HAP-1 (cell line): ENCODE data around the gene TARBP2.

Experiments
- DNase-seq, 2 experiments: peaks; one replicate each; pipeline ENCODE4 v3.0.0-alpha.2; 2016 to 2020; ENCODE audit warnings: low spot score in 2 of 2
- H3K27me3 ChIP-seq: fragments of 250-450 bp; sonication (Bioruptor Pico); 2 replicates; pipeline ENCODE4 v1.5.1; 2020; ENCODE audit warnings: low read depth, mild to moderate bottlenecking, moderate library complexity
- H3K36me3 ChIP-seq: fragments of 250-450 bp; sonication (Bioruptor Pico); replicated peaks from 2 replicates; pipeline ENCODE4 v1.5.1; 2020; ENCODE audit warnings: mild to moderate bottlenecking
- H3K4me1 ChIP-seq: fragments of 250-450 bp; sonication (Bioruptor Pico); 2 replicates; pipeline ENCODE4 v1.5.1; 2020; ENCODE audit warnings: mild to moderate bottlenecking
- H3K4me3 ChIP-seq: fragments of 250-450 bp; sonication (Bioruptor Pico); 2 replicates; pipeline ENCODE4 v1.5.1; 2020; ENCODE audit warnings: mild to moderate bottlenecking, moderate library complexity
- H3K9me3 ChIP-seq: fragments of 250-450 bp; sonication (Bioruptor Pico); 2 replicates; pipeline ENCODE4 v1.5.1; 2020; ENCODE audit warnings: mild to moderate bottlenecking, moderate library complexity
- in situ Hi-C: fragments of 300-500 bp; cut with MboI; formaldehyde crosslinking; loops from 3 replicates; pipeline ENCODE4 v1.14.3; 2020; ENCODE audit warnings: low sequenced_read_pairs, inconsistent platforms, mixed read lengths

The TARBP2 gene

DNA sequence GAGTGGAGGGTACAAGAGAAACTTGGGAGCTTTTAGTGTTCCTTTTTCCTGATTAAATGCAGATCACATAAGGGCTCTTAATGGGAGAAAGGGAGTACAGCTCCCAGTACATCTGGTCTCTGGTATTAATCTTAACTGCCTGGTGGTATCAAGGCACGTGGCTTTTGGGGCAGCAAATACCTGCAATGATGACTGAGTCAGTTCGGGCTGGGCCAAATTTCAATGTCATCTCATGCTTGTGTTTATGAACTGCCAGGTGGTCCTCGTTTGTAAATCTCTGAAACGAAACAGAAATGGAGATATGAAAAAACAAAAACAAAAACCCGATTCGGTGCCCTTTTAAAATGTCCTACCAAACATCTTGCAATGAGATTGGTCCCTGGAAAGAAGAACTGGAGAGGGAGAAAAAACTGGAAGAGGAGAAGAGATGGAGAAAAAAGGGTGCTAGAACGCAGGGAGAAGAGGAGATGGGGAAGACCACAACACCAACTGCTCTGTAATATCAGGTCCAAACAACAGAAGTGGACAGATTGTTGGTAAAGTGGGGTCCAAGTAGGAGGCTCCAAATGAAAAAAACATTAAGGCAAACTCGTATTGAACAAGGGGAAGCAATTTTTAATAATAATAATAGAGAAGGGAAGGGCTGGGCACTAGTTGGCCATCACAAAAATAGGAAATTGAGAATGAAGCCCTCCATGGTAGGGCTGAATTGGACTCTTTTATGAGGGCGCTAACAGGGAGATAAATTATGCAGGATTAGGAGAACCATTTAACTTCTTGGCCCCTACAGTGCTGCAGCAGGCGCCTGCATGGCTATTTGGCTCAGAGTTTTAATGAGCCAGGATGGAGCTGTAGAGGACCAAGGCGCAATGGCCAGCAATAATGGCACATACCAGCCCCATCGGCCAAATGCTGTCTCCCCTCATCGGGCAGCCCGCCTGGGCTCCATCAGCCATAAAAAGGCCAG, 51.6 kb downstream of the TARBP2 start:
- Histone ChIP-seq H3K4me3 (no peak overlapping the region), H3K4me1 (peaks cover 21% of the 10 kb centered on the region), H3K9me3 (no peaks in the 10 kb centered on the region), H3K36me3 (no peaks in the 10 kb centered on the region; the same call in 1 of the 2 replicates), H3K27me3 (no peaks in the 10 kb centered on the region)
- peak; percentile 33 to 38 for DNase-seq
- in situ Hi-C loops, result no loop called here
